Body of pancreas (tissue), 4 donors: ENCODE measurements around the gene RHBDL1.

ENCODE experiments used
- POLR2A ChIP-seq, 3 donors: fragments of 450-650 bp; IDR thresholded peaks; one replicate each; pipeline ENCODE4 v1.6.1; 2016; ENCODE audit warnings: antibody characterized with exemption in 3 of 3, mild to moderate bottlenecking in 2 of 3
- TF ChIP-seq, protein P1 (sequence below), 7 experiments: fragments of 450-650 bp in 4 of 7; fragments of 200-600 bp in 3 of 7; sonication (generic) in 3 of 7; IDR thresholded peaks; one replicate each; pipeline ENCODE4 v1.5.1; 2016 to 2019; ENCODE audit warnings: antibody characterized with exemption in 7 of 7

DNA sequence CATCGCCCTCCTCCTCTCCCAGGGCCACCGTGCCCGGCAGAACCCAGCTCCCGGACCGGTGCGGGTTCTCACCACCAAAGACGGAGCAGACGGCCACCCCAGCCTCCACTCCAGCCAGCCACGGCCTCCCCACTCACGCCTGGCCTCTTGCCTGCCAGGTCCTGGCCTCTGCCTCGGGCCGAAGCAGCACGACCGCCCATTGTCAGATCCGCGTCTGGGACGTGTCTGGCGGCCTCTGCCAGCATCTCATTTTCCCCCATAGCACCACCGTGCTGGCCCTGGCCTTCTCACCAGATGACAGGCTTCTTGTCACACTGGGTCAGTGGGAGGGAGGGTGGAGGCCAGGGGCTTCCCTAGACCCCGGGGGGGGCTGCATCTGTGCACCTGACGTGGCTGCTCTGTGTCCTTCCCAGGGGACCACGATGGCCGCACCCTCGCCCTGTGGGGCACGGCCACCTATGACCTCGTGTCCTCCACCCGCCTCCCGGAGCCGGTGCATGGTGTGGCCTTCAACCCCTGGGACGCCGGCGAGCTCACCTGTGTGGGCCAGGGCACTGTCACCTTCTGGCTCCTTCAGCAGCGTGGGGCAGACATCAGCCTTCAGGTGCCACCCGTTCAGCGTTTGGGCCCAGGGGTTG is 14.2 kb upstream of the RHBDL1 start:
- TF ChIP-seq, protein P1, sequence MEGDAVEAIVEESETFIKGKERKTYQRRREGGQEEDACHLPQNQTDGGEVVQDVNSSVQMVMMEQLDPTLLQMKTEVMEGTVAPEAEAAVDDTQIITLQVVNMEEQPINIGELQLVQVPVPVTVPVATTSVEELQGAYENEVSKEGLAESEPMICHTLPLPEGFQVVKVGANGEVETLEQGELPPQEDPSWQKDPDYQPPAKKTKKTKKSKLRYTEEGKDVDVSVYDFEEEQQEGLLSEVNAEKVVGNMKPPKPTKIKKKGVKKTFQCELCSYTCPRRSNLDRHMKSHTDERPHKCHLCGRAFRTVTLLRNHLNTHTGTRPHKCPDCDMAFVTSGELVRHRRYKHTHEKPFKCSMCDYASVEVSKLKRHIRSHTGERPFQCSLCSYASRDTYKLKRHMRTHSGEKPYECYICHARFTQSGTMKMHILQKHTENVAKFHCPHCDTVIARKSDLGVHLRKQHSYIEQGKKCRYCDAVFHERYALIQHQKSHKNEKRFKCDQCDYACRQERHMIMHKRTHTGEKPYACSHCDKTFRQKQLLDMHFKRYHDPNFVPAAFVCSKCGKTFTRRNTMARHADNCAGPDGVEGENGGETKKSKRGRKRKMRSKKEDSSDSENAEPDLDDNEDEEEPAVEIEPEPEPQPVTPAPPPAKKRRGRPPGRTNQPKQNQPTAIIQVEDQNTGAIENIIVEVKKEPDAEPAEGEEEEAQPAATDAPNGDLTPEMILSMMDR (IDR thresholded peaks at IDR 0.05), result no peak
- TF ChIP-seq POLR2A (IDR thresholded peaks at IDR 0.05), result no peak
